GM21390 (cell line): ENCODE measurements around the gene SH3BP5.

Source experiments
- ATAC-seq: cut with Tn5 transposase; IDR thresholded peaks from one replicate; pipeline ENCODE4 v1.9.1; 2021; ENCODE audit not compliant: unreplicated experiment

SH3BP5 gene

GRCh38 chr3:15279671-15280402, 52.5 kb downstream of the SH3BP5 start:
- no peak for ATAC-seq

GRCh38 chr3:15279205-15279604, 53.2 kb downstream of the SH3BP5 start:
- ATAC-seq, result no peak

GRCh38 chr3:15277861-15278500, 54.4 kb downstream of the SH3BP5 start:
- no peak for ATAC-seq

GRCh38 chr3:15276028-15276724, 56.2 kb downstream of the SH3BP5 start:
- ATAC-seq, result no peak

GRCh38 chr3:15273227-15273626, 59.2 kb downstream of the SH3BP5 start:
- ATAC-seq, result no peak

- no peak for ATAC-seq
Measured at GRCh38 chr3:15272426-15273196, 59.8 kb downstream of the SH3BP5 start.

- ATAC-seq, result peak; percentile 68
Measured at GRCh38 chr3:15271785-15272381, 60.5 kb downstream of the SH3BP5 start.

- ATAC-seq, result no peak
Measured at GRCh38 chr3:15271030-15271429, 61.4 kb downstream of the SH3BP5 start.

GRCh38 chr3:15269091-15269989, 63.0 kb downstream of the SH3BP5 start:
- peak; percentile 60 for ATAC-seq

GRCh38 chr3:15268033-15268631, 64.3 kb downstream of the SH3BP5 start:
- peak; percentile 40 for ATAC-seq

- ATAC-seq, result no peak
Measured at GRCh38 chr3:15267502-15267901, 64.9 kb downstream of the SH3BP5 start.

- no peak for ATAC-seq
Measured at GRCh38 chr3:15266510-15267376, 65.6 kb downstream of the SH3BP5 start.

GRCh38 chr3:15265655-15266509, 66.5 kb downstream of the SH3BP5 start:
- ATAC-seq, result no peak

GRCh38 chr3:15264486-15264885, 67.9 kb downstream of the SH3BP5 start:
- no peak for ATAC-seq

GRCh38 chr3:15263926-15264325, 68.5 kb downstream of the SH3BP5 start:
- no peak for ATAC-seq

GRCh38 chr3:15263120-15263519, 69.3 kb downstream of the SH3BP5 start:
- no peak for ATAC-seq

- ATAC-seq, result no peak
Measured at GRCh38 chr3:15262021-15262420, 70.4 kb downstream of the SH3BP5 start.

GRCh38 chr3:15261274-15261673, 71.1 kb downstream of the SH3BP5 start:
- no peak for ATAC-seq
